HG02884 (cell line): ENCODE measurements around the gene NKAIN2.
"Not testable (repeated sequence)": the region's sequence is repeated elsewhere in the genome, so short reads cannot be mapped to it uniquely, and the experiment has no call there.

Experiments
- ATAC-seq: cut with Tn5 transposase; IDR thresholded peaks from one replicate; pipeline ENCODE4 v1.9.1; 2021; ENCODE audit warnings: mild to moderate bottlenecking, moderate library complexity; ENCODE audit not compliant: unreplicated experiment

NKAIN2 gene

GRCh38 chr6:124661097-124661661, 857.5 kb downstream of the NKAIN2 start:
- no peak for ATAC-seq

DNA sequence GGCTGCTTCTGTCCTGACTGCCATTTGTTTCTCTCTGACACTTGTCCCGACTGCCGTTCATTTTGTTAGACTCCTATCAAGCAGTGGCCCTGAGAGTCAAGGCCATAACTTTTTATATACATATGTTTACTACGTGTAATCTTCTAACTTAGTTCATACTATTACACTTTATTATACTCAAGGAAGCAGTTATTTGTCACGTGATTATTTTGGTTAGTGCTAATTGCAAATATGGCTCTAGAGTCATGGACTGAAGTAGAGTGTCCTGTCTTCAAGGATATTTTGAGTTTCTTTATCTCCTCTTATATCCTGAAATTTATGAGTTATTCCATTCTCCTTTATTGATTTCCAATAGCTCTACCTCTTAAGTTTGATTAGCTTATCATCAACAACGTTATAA, 864.4 kb downstream of the NKAIN2 start:
- ATAC-seq = no peak

- no peak for ATAC-seq
Measured at GRCh38 chr6:124669713-124670480, 866.2 kb downstream of the NKAIN2 start.

GRCh38 chr6:124670801-124671200, 867.1 kb downstream of the NKAIN2 start:
- no peak for ATAC-seq

GRCh38 chr6:124671324-124671723, 867.7 kb downstream of the NKAIN2 start:
- ATAC-seq = no peak

DNA sequence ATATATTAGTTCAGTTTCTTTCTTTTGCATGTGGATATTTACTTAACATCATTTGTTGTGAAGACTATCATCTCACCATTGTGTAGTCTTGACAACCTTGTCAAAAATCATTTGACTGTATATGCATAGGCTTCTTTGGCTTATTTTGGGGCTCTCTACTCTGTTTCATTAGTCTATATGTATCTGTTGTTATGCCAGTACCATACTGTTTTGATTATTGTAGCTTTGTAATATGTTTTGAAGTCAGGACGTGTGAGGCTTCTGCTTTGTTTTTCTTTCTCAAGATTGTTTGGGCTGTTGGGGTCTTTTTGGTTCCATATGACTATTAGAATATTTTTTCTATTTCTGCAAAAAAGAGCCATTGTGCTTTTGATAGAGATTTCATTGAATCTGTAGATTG, 870.4 kb downstream of the NKAIN2 start:
- ATAC-seq = no peak

DNA sequence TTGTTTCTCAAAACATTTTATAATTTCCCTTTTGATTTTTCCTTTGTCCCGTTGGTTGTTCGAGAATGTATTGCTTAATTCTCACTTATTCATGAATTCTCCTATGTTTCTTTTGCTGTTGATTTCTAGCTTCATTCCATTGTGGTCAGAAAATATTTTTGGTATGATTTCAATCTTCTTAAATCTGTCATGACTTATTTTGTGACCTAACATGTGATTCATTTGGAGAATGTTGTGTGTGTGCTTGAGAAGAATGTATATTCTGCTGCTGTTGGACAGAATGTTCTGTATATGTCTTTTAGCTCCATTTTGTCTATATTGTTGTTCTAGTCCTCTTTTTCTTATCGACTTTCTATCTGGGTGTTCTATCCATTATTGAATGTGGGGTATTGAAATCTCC, 872.4 kb downstream of the NKAIN2 start:
- no peak for ATAC-seq

DNA sequence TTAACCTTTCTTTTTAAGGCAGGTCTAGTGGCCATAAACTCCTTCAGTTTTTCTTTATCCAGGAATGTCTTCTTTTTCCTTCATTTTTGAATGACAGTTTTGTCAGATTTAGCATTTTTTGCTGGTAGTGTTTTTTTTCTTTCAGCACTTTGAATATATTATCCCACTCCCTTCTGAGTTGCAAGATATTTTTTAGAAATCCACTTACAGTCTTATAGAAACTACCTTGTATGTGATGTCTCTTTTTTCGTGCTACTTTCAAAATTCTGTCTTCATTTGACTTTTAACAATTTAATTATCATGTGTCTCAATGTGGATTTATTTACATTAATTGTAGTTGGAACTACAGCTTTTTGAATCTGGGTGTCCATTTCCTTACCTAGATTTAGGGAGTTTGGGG, 874.2 kb downstream of the NKAIN2 start:
- no peak for ATAC-seq

- ATAC-seq = no peak
Measured at GRCh38 chr6:124679387-124679786, 875.7 kb downstream of the NKAIN2 start.

DNA sequence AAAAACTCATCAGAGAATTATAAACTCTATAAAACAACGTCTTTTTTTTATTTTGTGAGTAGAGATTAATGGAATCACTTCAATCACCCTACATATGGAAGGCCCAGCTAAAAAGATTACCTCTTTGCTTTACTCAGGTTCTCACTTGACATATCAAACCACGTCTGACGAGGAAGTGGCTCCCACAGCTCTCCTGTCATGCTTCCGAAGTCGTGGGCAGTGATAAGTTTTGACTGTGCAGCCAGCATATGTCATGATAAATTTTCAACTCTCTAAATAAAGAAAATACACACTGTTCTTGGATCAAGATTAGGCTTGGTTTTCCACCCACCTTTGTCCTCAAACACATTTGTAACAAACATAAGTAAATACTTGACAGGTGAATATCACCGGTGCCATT, 879.1 kb downstream of the NKAIN2 start:
- no peak for ATAC-seq

DNA sequence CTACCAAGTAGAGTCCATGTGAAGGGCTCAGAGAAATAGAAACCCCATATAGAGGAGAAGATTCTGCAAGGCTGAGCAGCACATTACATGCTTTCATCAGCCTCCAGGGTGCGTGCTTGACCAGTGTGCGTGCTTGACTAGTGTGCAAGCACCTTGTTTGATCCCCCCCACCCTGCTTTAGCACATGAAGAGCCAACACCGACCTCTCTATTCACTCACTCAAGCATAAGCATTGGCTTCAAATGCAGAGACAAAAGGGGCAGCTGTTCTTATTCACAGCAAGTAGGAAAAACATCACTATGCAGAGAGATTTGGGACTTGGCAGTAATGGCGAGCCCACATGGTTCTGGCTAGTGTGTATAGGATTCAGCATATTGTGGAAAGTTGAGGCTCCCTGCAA, 879.8 kb downstream of the NKAIN2 start:
- no peak for ATAC-seq

- ATAC-seq = no peak
Measured at GRCh38 chr6:124684621-124685020, 881.0 kb downstream of the NKAIN2 start.

GRCh38 chr6:124688369-124688768, 884.7 kb downstream of the NKAIN2 start:
- ATAC-seq = no peak

- no peak for ATAC-seq
Measured at GRCh38 chr6:124694139-124694705, 890.6 kb downstream of the NKAIN2 start.

GRCh38 chr6:124699038-124699437, 895.4 kb downstream of the NKAIN2 start:
- no peak for ATAC-seq

GRCh38 chr6:124703541-124703940, 899.9 kb downstream of the NKAIN2 start:
- ATAC-seq = no peak

GRCh38 chr6:124712532-124712931, 908.9 kb downstream of the NKAIN2 start:
- not testable (repeated sequence) for ATAC-seq

- no peak for ATAC-seq
Measured at GRCh38 chr6:124714728-124715127, 911.1 kb downstream of the NKAIN2 start.

- ATAC-seq = no peak
Measured at GRCh38 chr6:124719913-124720312, 916.2 kb downstream of the NKAIN2 start.

DNA sequence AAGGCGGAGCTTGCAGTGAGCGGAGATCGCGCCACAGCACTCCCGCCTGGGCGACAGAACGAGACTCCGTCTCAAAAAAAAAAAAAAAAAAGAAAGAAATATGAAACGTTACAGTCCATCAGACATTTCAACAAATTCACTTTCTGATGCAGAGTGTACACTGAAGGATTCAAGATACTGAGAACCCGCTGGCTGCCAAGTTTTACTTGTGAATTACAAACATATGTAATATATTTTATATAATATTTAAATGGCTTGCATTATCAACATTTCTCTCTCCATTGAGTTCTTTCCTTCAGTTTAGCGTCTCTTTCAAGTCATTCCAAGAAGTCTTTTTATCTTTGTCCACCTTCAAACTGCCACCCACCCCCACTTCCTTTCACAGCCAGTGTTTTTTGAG, 917.7 kb downstream of the NKAIN2 start:
- no peak for ATAC-seq

DNA sequence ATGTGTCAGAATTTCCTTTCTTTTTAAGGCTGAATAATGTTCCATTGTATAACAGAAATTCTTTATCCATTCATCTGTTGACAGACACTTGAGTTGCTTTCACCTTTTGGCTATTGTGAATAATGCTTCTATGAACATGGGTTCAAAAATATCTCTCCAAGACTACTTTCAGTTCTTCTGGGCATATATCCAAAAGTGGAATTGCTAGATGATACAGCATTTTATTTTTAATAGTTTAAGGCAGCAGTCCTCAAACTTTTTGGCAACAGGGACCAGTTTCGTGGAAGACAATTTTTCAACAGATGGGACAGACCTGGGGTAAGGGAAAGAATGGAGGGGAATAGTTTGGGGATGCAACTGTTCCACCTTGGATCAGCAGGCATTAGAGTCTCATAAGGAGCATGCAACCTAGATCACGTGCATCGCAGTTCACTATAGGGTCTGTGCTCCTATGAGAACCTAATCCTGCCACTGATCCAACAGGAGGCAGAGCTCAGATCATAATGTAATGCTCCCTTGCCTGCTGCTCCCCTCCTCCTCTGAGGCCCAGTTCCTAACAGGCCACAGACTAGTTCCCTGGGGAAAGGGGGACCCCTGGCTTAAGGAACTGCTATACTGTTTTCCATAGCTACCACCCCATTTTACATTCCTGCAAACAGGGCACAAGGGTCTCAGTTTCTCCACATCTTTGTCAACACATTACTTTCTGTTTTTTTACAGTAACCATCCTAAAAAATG, 918.6 kb downstream of the NKAIN2 start:
- ATAC-seq = no peak

- no peak for ATAC-seq
Measured at GRCh38 chr6:124723671-124724070, 920.0 kb downstream of the NKAIN2 start.
